Liver (tissue), 9 donors: ENCODE results near the gene SAMD4A. TPM values are rescaled to one million over a fixed set of nuclear protein-coding genes. Genes with fewer than 3 reads are reported as not detected.

ENCODE experiments used
- DNase-seq: peaks from one replicate; pipeline ENCODE4 v3.0.0-alpha.2; 2017; ENCODE audit warnings: low spot score
- H3K27ac ChIP-seq, 2 donors: one replicate each; pipeline ENCODE4 v1.7.0; 2013; ENCODE audit warnings: inconsistent platforms in 2 of 2, low read length in 2 of 2, control low read depth in 1 of 2, low read depth in 1 of 2, mild to moderate bottlenecking in 1 of 2
- H3K27me3 ChIP-seq, 4 donors: one replicate each; pipeline versions ENCODE4 v1.6.1 to v1.7.0; 2013; ENCODE audit warnings: low read length in 3 of 4, inconsistent platforms in 1 of 4, mild to moderate bottlenecking in 1 of 4, moderate library complexity in 1 of 4; ENCODE audit not compliant: control insufficient read depth in 4 of 4, insufficient read depth in 4 of 4
- H3K36me3 ChIP-seq, 4 donors: one replicate each; pipeline versions ENCODE4 v1.6.1 to v1.7.0; 2013; ENCODE audit warnings: low read length in 3 of 4, mild to moderate bottlenecking in 3 of 4, low read depth in 1 of 4, moderate library complexity in 1 of 4; ENCODE audit not compliant: control insufficient read depth in 4 of 4, insufficient read depth in 3 of 4
- H3K4me1 ChIP-seq, 4 donors: one replicate each; pipeline versions ENCODE4 v1.6.1 to v1.7.0; 2013; ENCODE audit warnings: low read length in 3 of 4, mild to moderate bottlenecking in 3 of 4, moderate library complexity in 1 of 4; ENCODE audit not compliant: control insufficient read depth in 4 of 4, insufficient read depth in 4 of 4
- H3K4me3 ChIP-seq, 3 donors: one replicate each; pipeline versions ENCODE4 v1.6.1 to v1.7.0; 2013; ENCODE audit warnings: low read length in 3 of 3, control low read depth in 1 of 3, low read depth in 1 of 3, mild to moderate bottlenecking in 1 of 3
- H3K9ac ChIP-seq, 2 donors: one replicate each; pipeline ENCODE4 v1.7.0; 2013; ENCODE audit warnings: low read length in 2 of 2, mild to moderate bottlenecking in 2 of 2, moderate library complexity in 2 of 2, control low read depth in 1 of 2, low read depth in 1 of 2
- H3K9me3 ChIP-seq, 4 donors: one replicate each; pipeline versions ENCODE4 v1.6.1 to v1.7.0; 2013; ENCODE audit warnings: low read length in 3 of 4; ENCODE audit not compliant: control insufficient read depth in 4 of 4
- FOXA1 ChIP-seq: IDR thresholded peaks from 2 replicates; pipeline ENCODE4 v1.6.1; 2016; ENCODE audit warnings: antibody characterized with exemption
- FOXA2 ChIP-seq: IDR thresholded peaks from 2 replicates; pipeline ENCODE4 v1.6.1; 2016; ENCODE audit warnings: antibody characterized with exemption
- GABPA ChIP-seq, 2 donors: IDR thresholded peaks in 1 of 2; conservative IDR thresholded peaks in 1 of 2; 2 replicates each; pipeline ENCODE4 v1.6.1; 2016; ENCODE audit warnings: antibody characterized with exemption in 2 of 2, mild to moderate bottlenecking in 1 of 2, moderate library complexity in 1 of 2
- HNF4A ChIP-seq, 2 donors: conservative IDR thresholded peaks; 2 replicates each; pipeline ENCODE4 v1.6.1; 2016; ENCODE audit warnings: antibody characterized with exemption in 2 of 2, mild to moderate bottlenecking in 2 of 2
- HNF4G ChIP-seq: IDR thresholded peaks from 2 replicates; pipeline ENCODE4 v1.6.1; 2016; ENCODE audit warnings: antibody characterized with exemption
- JUND ChIP-seq, 2 donors: IDR thresholded peaks; 2 replicates each; pipeline ENCODE4 v1.6.1; 2016; ENCODE audit warnings: antibody characterized with exemption in 2 of 2
- NR2F2 ChIP-seq: IDR thresholded peaks from 2 replicates; pipeline ENCODE4 v1.6.1; 2016; ENCODE audit warnings: antibody characterized with exemption
- RAD21 ChIP-seq, 2 donors: IDR thresholded peaks; 2 replicates each; pipeline ENCODE4 v1.6.1; 2016; ENCODE audit warnings: antibody characterized with exemption in 2 of 2, mild to moderate bottlenecking in 2 of 2
- RXRA ChIP-seq, 2 donors: IDR thresholded peaks; 2 replicates each; pipeline ENCODE4 v1.6.1; 2017 to 2018; ENCODE audit warnings: antibody characterized with exemption in 2 of 2, mild to moderate bottlenecking in 1 of 2
- SP1 ChIP-seq: IDR thresholded peaks from 2 replicates; pipeline ENCODE4 v1.6.1; 2018; ENCODE audit warnings: antibody characterized with exemption, mild to moderate bottlenecking
- TAF1 ChIP-seq: conservative IDR thresholded peaks from 2 replicates; pipeline ENCODE4 v1.6.1; 2016; ENCODE audit warnings: antibody characterized with exemption, mild to moderate bottlenecking
- YY1 ChIP-seq: IDR thresholded peaks from 2 replicates; pipeline ENCODE4 v1.6.1; 2016; ENCODE audit warnings: antibody characterized with exemption, mild to moderate bottlenecking
- WGBS: extraction: QIAGEN DNeasy Blood & Tissue Kit; methylation state at CpG from one replicate; pipeline ENCODE4 v1.1.7; 2013; 5-methylcytosine and 5-hydroxymethylcytosine counted together
- polyA plus RNA-seq, 2 donors: library from polyadenylated mRNA; stranded (reverse) in 1 of 2; unstranded in 1 of 2; fragments of 200-250 nt in 1 of 2; fragments of >200 nt in 1 of 2; fragmentation: Nextera tagmentation in 1 of 2; extraction: Ambion mirVana in 1 of 2; gene quantifications; one replicate each; pipeline versions ENCODE4 v1.2.1 to v1.2.3, GENCODE V29; 2013 to 2015
- total RNA-seq, 2 donors: library from RNA; depleted of rRNA; stranded (reverse); fragments of >200 nt; gene quantifications; one replicate each; pipeline ENCODE4 v1.2.3, GENCODE V29; 2014
- TF ChIP-seq, protein P1 (sequence below): IDR thresholded peaks from 2 replicates; pipeline ENCODE4 v1.6.1; 2016; ENCODE audit warnings: antibody characterized with exemption
- TF ChIP-seq, protein P2 (sequence below): IDR thresholded peaks from 2 replicates; pipeline ENCODE4 v1.6.1; 2016; ENCODE audit warnings: antibody characterized with exemption
- TF ChIP-seq, protein P3 (sequence below): fragments of 150-350 bp; IDR thresholded peaks from 2 replicates; pipeline ENCODE4 v1.5.1; 2017; ENCODE audit warnings: improper control_type of control experiment, low read depth, low read length; ENCODE audit not compliant: missing input control
- TF ChIP-seq, protein P4 (sequence below): IDR thresholded peaks from 2 replicates; pipeline ENCODE4 v1.6.1; 2016; ENCODE audit warnings: antibody characterized with exemption, mild to moderate bottlenecking
- donor health status: healthy.
- donor health status: healthy.
- donor health status: healthy.
- donor health status: healthy.
- donor health status: healthy.

Gene SAMD4A
- total and polyA plus RNA-seq, 4 donors = 4.3 to 17.8 (median 8.1) TPM

DNA sequence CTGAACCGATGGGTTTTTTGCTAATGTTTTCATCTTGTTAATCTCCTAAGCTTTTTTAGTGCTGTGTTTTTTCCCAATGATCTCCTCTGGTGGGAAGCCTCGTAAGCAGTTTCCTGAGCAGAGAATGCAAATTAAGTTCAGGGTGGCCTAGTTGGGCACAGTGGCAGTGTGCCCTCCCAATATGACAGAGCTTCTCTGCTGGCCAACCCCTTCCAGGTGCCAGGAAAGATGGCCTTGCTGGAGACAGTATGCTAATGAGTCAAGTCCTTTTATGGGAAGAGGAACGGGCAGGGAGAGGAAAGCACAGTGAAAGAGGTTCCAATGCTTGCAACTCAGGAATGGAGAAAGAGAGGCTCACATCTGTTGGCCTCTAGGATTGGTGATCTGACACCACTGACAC, 219.9 kb downstream of the SAMD4A start:
- H3K36me3 ChIP-seq = peaks cover 2 to 25% (median 14%) of the 10 kb centered on the region in 4 donors
- no peaks in the 10 kb centered on the region for H3K27me3 ChIP-seq
- peaks cover 6 to 64% (median 27%) of the 10 kb centered on the region in 4 donors for H3K4me1 ChIP-seq
- no peak for DNase-seq
- H3K27ac ChIP-seq = peak overlapping the region; percentile 11 to 32
- WGBS = 69% methylated on average over 3 of the region's 3 CpGs
- no peak overlapping the region for H3K9ac ChIP-seq
- no peaks in the 10 kb centered on the region for H3K9me3 ChIP-seq
- TF ChIP-seq TAF1 = no peak
- TF ChIP-seq HNF4G = no peak
- TF ChIP-seq NR2F2 = no peak
- no peak for TF ChIP-seq JUND (IDR thresholded peaks at IDR 0.05)
- no peak for TF ChIP-seq FOXA1
- TF ChIP-seq, protein P1, sequence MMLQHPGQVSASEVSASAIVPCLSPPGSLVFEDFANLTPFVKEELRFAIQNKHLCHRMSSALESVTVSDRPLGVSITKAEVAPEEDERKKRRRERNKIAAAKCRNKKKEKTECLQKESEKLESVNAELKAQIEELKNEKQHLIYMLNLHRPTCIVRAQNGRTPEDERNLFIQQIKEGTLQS = no peak
- TF ChIP-seq RXRA (IDR thresholded peaks at IDR 0.05) = no peak
- H3K4me3 ChIP-seq = no peak overlapping the region

DNA sequence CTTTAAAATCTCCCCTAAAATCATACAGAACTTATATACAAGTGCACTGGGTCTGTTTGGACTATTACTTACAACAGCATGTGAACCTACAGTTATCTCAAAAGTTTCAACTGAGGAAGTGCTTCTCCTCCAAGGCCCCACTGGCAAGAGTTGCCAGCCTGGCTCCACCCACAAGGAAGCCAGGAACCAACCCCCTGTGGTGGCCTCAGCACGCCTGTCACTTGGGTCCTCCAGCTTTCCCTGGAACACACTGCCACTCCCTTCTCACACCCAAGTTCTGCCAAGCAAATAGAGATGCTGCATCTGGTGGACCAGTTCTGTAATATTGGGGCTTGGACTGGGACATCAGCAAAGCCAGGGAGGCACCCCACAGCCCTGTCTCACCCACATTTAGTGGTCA, 220.3 kb downstream of the SAMD4A start:
- no peak overlapping the region for H3K9ac ChIP-seq
- 72% methylated on average over 1 of the region's 1 CpG for WGBS
- peak overlapping the region; percentile 11 to 32 for H3K27ac ChIP-seq
- H3K4me3 ChIP-seq = no peak overlapping the region
- peaks cover 2 to 25% (median 14%) of the 10 kb centered on the region in 4 donors for H3K36me3 ChIP-seq
- H3K9me3 ChIP-seq = no peaks in the 10 kb centered on the region
- H3K27me3 ChIP-seq = no peaks in the 10 kb centered on the region
- peaks cover 6 to 64% (median 25%) of the 10 kb centered on the region in 4 donors for H3K4me1 ChIP-seq
- DNase-seq = no peak
- no peak for TF ChIP-seq FOXA2
- TF ChIP-seq, protein P2, sequence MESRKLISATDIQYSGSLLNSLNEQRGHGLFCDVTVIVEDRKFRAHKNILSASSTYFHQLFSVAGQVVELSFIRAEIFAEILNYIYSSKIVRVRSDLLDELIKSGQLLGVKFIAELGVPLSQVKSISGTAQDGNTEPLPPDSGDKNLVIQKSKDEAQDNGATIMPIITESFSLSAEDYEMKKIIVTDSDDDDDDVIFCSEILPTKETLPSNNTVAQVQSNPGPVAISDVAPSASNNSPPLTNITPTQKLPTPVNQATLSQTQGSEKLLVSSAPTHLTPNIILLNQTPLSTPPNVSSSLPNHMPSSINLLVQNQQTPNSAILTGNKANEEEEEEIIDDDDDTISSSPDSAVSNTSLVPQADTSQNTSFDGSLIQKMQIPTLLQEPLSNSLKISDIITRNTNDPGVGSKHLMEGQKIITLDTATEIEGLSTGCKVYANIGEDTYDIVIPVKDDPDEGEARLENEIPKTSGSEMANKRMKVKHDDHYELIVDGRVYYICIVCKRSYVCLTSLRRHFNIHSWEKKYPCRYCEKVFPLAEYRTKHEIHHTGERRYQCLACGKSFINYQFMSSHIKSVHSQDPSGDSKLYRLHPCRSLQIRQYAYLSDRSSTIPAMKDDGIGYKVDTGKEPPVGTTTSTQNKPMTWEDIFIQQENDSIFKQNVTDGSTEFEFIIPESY = no peak
- TF ChIP-seq JUND (IDR thresholded peaks at IDR 0.05) = no peak
- TF ChIP-seq RAD21 (IDR thresholded peaks at IDR 0.05) = no peak
- TF ChIP-seq, protein P3, sequence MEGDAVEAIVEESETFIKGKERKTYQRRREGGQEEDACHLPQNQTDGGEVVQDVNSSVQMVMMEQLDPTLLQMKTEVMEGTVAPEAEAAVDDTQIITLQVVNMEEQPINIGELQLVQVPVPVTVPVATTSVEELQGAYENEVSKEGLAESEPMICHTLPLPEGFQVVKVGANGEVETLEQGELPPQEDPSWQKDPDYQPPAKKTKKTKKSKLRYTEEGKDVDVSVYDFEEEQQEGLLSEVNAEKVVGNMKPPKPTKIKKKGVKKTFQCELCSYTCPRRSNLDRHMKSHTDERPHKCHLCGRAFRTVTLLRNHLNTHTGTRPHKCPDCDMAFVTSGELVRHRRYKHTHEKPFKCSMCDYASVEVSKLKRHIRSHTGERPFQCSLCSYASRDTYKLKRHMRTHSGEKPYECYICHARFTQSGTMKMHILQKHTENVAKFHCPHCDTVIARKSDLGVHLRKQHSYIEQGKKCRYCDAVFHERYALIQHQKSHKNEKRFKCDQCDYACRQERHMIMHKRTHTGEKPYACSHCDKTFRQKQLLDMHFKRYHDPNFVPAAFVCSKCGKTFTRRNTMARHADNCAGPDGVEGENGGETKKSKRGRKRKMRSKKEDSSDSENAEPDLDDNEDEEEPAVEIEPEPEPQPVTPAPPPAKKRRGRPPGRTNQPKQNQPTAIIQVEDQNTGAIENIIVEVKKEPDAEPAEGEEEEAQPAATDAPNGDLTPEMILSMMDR = no peak
- TF ChIP-seq HNF4A (conservative IDR thresholded peaks at IDR 0.05) = no peak

DNA sequence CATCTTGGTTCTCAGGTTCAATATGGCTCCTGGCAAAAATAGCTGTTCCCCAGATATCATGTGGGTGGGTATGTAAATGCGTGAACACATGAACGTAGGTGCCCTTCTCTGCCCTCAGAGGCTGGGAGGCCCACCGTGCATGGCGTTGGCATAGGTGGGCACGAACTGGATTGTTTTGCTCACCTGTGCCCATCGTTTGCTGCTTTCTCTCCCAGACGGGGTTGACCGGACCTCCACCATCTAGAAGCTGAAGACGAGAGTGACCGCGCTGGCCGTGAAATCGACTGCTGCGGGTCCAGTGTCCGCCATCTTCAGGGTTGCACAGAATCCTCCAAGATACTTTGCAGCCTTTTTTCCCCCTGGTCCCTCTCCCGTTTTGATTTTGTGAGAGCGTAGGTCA, 221.8 kb downstream of the SAMD4A start:
- Histone ChIP-seq H3K27me3 (no peaks in the 10 kb centered on the region), H3K27ac (no peak overlapping the region), H3K4me3 (no peak overlapping the region), H3K9ac (no peak overlapping the region), H3K36me3 (peaks cover 2 to 25% (median 14%) of the 10 kb centered on the region in 4 donors), H3K4me1 (peaks cover 6 to 51% (median 16%) of the 10 kb centered on the region in 4 donors), H3K9me3 (no peaks in the 10 kb centered on the region)
- WGBS = 93% methylated on average over 17 of the region's 17 CpGs
- DNase-seq = no peak
- no peak for TF ChIP-seq RAD21 (IDR thresholded peaks at IDR 0.05)
- TF ChIP-seq TAF1 = no peak
- TF ChIP-seq SP1 = no peak
- TF ChIP-seq, protein P1 = no peak
- TF ChIP-seq RXRA (IDR thresholded peaks at IDR 0.05) = no peak
- TF ChIP-seq GABPA (IDR thresholded peaks at IDR 0.05 in 1 of 2, conservative IDR thresholded peaks at IDR 0.05 in 1 of 2) = no peak
- no peak for TF ChIP-seq YY1
- TF ChIP-seq, protein P4, sequence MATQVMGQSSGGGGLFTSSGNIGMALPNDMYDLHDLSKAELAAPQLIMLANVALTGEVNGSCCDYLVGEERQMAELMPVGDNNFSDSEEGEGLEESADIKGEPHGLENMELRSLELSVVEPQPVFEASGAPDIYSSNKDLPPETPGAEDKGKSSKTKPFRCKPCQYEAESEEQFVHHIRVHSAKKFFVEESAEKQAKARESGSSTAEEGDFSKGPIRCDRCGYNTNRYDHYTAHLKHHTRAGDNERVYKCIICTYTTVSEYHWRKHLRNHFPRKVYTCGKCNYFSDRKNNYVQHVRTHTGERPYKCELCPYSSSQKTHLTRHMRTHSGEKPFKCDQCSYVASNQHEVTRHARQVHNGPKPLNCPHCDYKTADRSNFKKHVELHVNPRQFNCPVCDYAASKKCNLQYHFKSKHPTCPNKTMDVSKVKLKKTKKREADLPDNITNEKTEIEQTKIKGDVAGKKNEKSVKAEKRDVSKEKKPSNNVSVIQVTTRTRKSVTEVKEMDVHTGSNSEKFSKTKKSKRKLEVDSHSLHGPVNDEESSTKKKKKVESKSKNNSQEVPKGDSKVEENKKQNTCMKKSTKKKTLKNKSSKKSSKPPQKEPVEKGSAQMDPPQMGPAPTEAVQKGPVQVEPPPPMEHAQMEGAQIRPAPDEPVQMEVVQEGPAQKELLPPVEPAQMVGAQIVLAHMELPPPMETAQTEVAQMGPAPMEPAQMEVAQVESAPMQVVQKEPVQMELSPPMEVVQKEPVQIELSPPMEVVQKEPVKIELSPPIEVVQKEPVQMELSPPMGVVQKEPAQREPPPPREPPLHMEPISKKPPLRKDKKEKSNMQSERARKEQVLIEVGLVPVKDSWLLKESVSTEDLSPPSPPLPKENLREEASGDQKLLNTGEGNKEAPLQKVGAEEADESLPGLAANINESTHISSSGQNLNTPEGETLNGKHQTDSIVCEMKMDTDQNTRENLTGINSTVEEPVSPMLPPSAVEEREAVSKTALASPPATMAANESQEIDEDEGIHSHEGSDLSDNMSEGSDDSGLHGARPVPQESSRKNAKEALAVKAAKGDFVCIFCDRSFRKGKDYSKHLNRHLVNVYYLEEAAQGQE = no peak
- no peak for TF ChIP-seq HNF4G
- TF ChIP-seq, protein P3 = no peak
- no peak for TF ChIP-seq NR2F2
